B cell (primary cell): ENCODE measurements around the gene PAN2. TPM values are rescaled to one million over a fixed set of nuclear protein-coding genes. Genes with fewer than 3 reads are reported as not detected.

ENCODE experiments used
- ATAC-seq: fragments of 200-7000 bp; cut with Tn5 transposase; one replicate; pipeline ENCODE4 v1.10.0; 2021; ENCODE audit warnings: low read depth, mild to moderate bottlenecking, moderate number of reproducible peaks, moderate library complexity
- CTCF ChIA-PET: fragments of 350-600 bp; sonication (Branson Sonifier 250); formaldehyde crosslinking; loops from one replicate; lab custom pipeline; 2021; ENCODE audit warnings: antibody characterized with exemption, inconsistent platforms; lab: Charles Lee
- POLR2A ChIA-PET: fragments of 350-600 bp; sonication (Branson Sonifier 250); formaldehyde crosslinking; loops from one replicate; lab custom pipeline; 2021; ENCODE audit warnings: antibody characterized with exemption; lab: Charles Lee
- DNase-seq: peaks from one replicate; pipeline ENCODE4 v3.0.0; 2013
- H2AFZ ChIP-seq: 2 replicates; pipeline ENCODE4 v1.6.1; 2012; ENCODE audit warnings: mild to moderate bottlenecking, low read depth, low read length; ENCODE audit not compliant: insufficient read depth, poor library complexity, severe bottlenecking
- H3K27ac ChIP-seq, 2 donors: 1 replicate in 1 of 2; 2 replicates in 1 of 2; pipeline ENCODE4 v1.5.1; 2012 to 2013; ENCODE audit warnings: low read length in 2 of 2, mild to moderate bottlenecking in 2 of 2, moderate library complexity in 1 of 2
- H3K27me3 ChIP-seq, 4 experiments: fragments of 200-600 bp in 1 of 4; sonication (generic) in 1 of 4; replicated peaks in 1 of 4; 1 replicate in 2 of 4; 2 replicates in 2 of 4; pipeline versions ENCODE4 v1.6.1 to v1.7.0; 2013 to 2016; ENCODE audit warnings: low read length in 3 of 4, mild to moderate bottlenecking in 2 of 4, mixed read lengths in 1 of 4, moderate library complexity in 1 of 4; ENCODE audit not compliant: insufficient read depth in 4 of 4, control insufficient read depth in 3 of 4; ENCODE audit errors: control extremely low read depth in 1 of 4
- H3K36me3 ChIP-seq, 2 experiments: replicated peaks in 1 of 2; 1 replicate in 1 of 2; 2 replicates in 1 of 2; pipeline versions ENCODE4 v1.6.1 to v1.7.1; 2013; ENCODE audit warnings: low read length in 1 of 2; ENCODE audit not compliant: insufficient read depth in 2 of 2, control insufficient read depth in 1 of 2; ENCODE audit errors: control extremely low read depth in 1 of 2, extremely low read depth in 1 of 2
- H3K4me1 ChIP-seq, 2 donors: fragments of 200-600 bp in 1 of 2; sonication (generic) in 1 of 2; 1 replicate in 1 of 2; 2 replicates in 1 of 2; pipeline versions ENCODE4 v1.5.1 to v1.6.1; 2013 to 2017; ENCODE audit warnings: low read length in 2 of 2; ENCODE audit not compliant: control insufficient read depth in 2 of 2, insufficient read depth in 2 of 2
- H3K4me2 ChIP-seq: replicated peaks from 2 replicates; pipeline ENCODE3; 2012; ENCODE audit warnings: mild to moderate bottlenecking, low read depth, low read length; ENCODE audit not compliant: poor library complexity, severe bottlenecking
- H3K4me3 ChIP-seq, 5 experiments: fragments of 200-600 bp in 1 of 5; sonication (generic) in 1 of 5; 1 replicate in 3 of 5; 2 replicates in 2 of 5; pipeline versions ENCODE4 v1.5.1 to v1.7.0; 2011 to 2016; ENCODE audit warnings: low read length in 4 of 5, mild to moderate bottlenecking in 4 of 5, low read depth in 2 of 5, control low read depth in 1 of 5, moderate library complexity in 1 of 5; ENCODE audit not compliant: insufficient read depth in 1 of 5; ENCODE audit errors: control extremely low read depth in 1 of 5, extremely low read depth in 1 of 5
- H3K79me2 ChIP-seq: fragments of 200-600 bp; sonication (generic); one replicate; pipeline ENCODE4 v1.6.0; 2016; ENCODE audit warnings: low read length; ENCODE audit not compliant: control insufficient read depth, insufficient read depth
- H3K9ac ChIP-seq: fragments of 200-600 bp; sonication (generic); 2 replicates; pipeline ENCODE4 v1.6.1; 2017; ENCODE audit warnings: mild to moderate bottlenecking, low read length, moderate library complexity
- H3K9me3 ChIP-seq, 3 donors: one replicate each; pipeline versions ENCODE4 v1.6.1 to v1.7.1; 2013; ENCODE audit warnings: low read length in 2 of 3; ENCODE audit not compliant: control insufficient read depth in 2 of 3, insufficient read depth in 1 of 3; ENCODE audit errors: control extremely low read depth in 1 of 3
- H4K20me1 ChIP-seq: 2 replicates; pipeline ENCODE4 v1.6.0; 2012; ENCODE audit warnings: mild to moderate bottlenecking, low read length; ENCODE audit not compliant: insufficient read depth, control insufficient read depth, poor library complexity, severe bottlenecking
- H3K27ac Mint-ChIP-seq: one replicate; pipeline ENCODE4 v1.8.0; 2021; ENCODE audit warnings: mixed read lengths
- H3K27me3 Mint-ChIP-seq: one replicate; pipeline ENCODE4 v1.8.0; 2021; ENCODE audit warnings: mixed read lengths
- H3K4me1 Mint-ChIP-seq: one replicate; pipeline ENCODE4 v1.8.0; 2021; ENCODE audit warnings: mixed read lengths
- H3K4me3 Mint-ChIP-seq: one replicate; pipeline ENCODE4 v1.8.0; 2021; ENCODE audit warnings: mixed read lengths
- H3K9me3 Mint-ChIP-seq: one replicate; pipeline ENCODE4 v1.8.0; 2022; ENCODE audit warnings: mixed read lengths; ENCODE audit not compliant: insufficient read depth
- EZH2 ChIP-seq: IDR thresholded peaks from 2 replicates; pipeline ENCODE4 v1.6.1; 2012; ENCODE audit warnings: borderline replicate concordance, low read depth, mild to moderate bottlenecking, moderate library complexity, low read length; ENCODE audit not compliant: insufficient read depth, poor library complexity, severe bottlenecking
- WGBS: methylation state at CpG from one replicate; pipeline ENCODE4 v1.1.5; 2013; ENCODE audit warnings: missing lambda C conversion rate; ENCODE audit not compliant: insufficient coverage; 5-methylcytosine and 5-hydroxymethylcytosine counted together
- intact Hi-C: fragments of 100-400 bp; cut with micrococcal nuclease; formaldehyde crosslinking; loops from one replicate; pipeline ENCODE4 v1.10.0; 2022
- polyA plus RNA-seq: library from polyadenylated mRNA; depleted of rRNA; stranded (reverse); fragments of >200 nt; gene quantifications from 2 replicates; pipeline ENCODE4 v1.2.3, GENCODE V29; 2012
- total RNA-seq, 2 donors: library from RNA; stranded (reverse); fragments of 120-200 nt in 1 of 2; gene quantifications; 1 replicate in 1 of 2; 2 replicates in 1 of 2; pipeline versions ENCODE4 v1.2.3 to v1.2.4, GENCODE V29; 2013 to 2022
- TF ChIP-seq, protein P1 (sequence below): fragments of 200-600 bp; IDR thresholded peaks from one replicate; pipeline ENCODE4 v1.8.0; 2022; ENCODE audit warnings: antibody characterized with exemption, mild to moderate bottlenecking

Gene PAN2
- total and polyA plus RNA-seq, 2 donors (not counting 1 experiment from before 2014, with no cell fraction given), result 211 to 230 TPM

DNA sequence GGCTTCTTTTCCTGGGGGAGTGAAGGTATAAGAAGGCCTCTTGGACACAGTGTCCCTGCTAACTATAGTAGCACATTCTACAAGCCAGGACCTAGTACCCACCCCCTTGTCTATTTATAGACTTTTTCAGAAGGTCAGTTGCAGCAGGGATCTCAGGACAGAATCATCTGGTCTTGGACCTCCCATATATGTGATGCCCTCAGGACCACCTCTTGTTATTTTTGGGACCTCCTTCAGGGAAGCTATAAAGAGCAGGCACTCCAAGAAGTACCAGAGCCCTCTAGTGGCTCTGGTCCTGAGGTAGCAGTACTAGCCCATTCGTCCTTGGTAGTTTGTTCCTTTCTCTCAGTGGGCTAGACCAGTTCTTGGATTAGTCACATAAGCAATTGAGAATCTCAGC, 62.8 kb downstream of the PAN2 start:
- POLR2A ChIA-PET, result interaction anchor here (0.6 to 0.9 kb wide), 2 partner anchors 62 to 82 kb away, joined by 3 to 4 read pairs; partner anchors contain the start of gene SMARCC2
- Histone ChIP-seq H3K27ac (no peak overlapping the region), H4K20me1 (no peaks in the 10 kb centered on the region), H3K79me2 (no peaks in the 10 kb centered on the region), H3K4me1 (peaks cover 10 to 15% of the 10 kb centered on the region in 2 donors), H3K9ac (no peak overlapping the region), H3K9me3 (no peaks in the 10 kb centered on the region), H3K27me3 (no peaks in the 10 kb centered on the region), H3K4me2 (no peak overlapping the region), H3K4me3 (no peak overlapping the region), H2AFZ (no peak overlapping the region), H3K36me3 (peaks cover 16 to 53% of the 10 kb centered on the region in 2 experiments)
- Mint-ChIP-seq H3K9me3 (no peaks in the 10 kb centered on the region), H3K27me3 (no peaks in the 10 kb centered on the region), H3K4me1 (peaks cover 18% of the 10 kb centered on the region), H3K4me3 (no peak overlapping the region), H3K27ac (peak overlapping the region; percentile 17)
- TF ChIP-seq EZH2, result no peak
- TF ChIP-seq, protein P1, sequence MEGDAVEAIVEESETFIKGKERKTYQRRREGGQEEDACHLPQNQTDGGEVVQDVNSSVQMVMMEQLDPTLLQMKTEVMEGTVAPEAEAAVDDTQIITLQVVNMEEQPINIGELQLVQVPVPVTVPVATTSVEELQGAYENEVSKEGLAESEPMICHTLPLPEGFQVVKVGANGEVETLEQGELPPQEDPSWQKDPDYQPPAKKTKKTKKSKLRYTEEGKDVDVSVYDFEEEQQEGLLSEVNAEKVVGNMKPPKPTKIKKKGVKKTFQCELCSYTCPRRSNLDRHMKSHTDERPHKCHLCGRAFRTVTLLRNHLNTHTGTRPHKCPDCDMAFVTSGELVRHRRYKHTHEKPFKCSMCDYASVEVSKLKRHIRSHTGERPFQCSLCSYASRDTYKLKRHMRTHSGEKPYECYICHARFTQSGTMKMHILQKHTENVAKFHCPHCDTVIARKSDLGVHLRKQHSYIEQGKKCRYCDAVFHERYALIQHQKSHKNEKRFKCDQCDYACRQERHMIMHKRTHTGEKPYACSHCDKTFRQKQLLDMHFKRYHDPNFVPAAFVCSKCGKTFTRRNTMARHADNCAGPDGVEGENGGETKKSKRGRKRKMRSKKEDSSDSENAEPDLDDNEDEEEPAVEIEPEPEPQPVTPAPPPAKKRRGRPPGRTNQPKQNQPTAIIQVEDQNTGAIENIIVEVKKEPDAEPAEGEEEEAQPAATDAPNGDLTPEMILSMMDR, result no peak
- 17% methylated on average over 1 of the region's 1 CpG for WGBS
- no peak for ATAC-seq
- no peak for DNase-seq
- intact Hi-C loops, result no loop called here
- CTCF ChIA-PET, result interaction anchor here (0.6 to 1.0 kb wide), 3 partner anchors 79 to 532 kb away, joined by 3 read pairs; no protein-coding TSS in a partner anchor

DNA sequence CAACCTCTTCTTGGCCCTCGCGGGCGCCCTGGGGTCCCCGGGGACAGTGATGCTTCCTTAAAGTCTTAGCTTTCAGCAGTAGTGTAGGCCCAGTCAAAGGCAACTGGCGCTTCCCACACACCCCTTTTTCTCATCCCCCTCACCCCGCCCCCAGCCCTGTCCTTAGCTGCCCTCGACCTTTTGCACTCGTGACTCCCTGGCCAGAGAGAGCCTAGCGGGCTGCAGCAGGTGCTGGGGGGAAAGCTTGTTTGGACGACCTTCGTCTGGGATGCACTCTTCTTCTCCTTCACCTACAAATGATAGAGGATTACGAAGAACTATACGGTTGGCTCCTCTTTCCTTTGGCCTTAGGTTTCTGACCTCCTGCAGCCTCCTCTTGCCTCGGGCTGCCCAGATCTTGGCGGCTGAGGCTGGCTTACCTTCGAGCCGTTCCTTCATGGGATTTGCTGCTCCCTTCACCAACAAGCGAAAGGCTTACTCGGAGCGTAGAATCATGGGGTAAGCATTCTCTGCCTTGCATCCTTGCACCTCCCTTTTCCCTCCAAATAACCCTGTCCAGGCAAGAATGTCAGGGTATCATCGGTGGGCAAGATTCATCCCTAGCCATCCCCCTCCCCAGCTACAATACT, 66.2 kb downstream of the PAN2 start:
- TF ChIP-seq, protein P1, result no peak
- no peak for TF ChIP-seq EZH2
- no peaks in the 10 kb centered on the region for H3K79me2 ChIP-seq
- no peaks in the 10 kb centered on the region for H3K27me3 ChIP-seq
- ChIA-PET POLR2A (interaction anchor here (0.5 to 1.6 kb wide), 12 partner anchors 9 to 197 kb away, joined by 3 to 12 read pairs (median 5); partner anchors contain the start of genes ANKRD52, CNPY2, RNF41 and SMARCC2), CTCF (interaction anchor here (0.6 to 3.0 kb wide), 14 partner anchors 9 to 529 kb away, joined by 3 to 16 read pairs (median 4); partner anchors contain the start of genes ANKRD52, CNPY2, ESYT1 and RNF41)
- H3K27ac ChIP-seq, result peak overlapping the region; percentile 94
- peaks cover 10 to 15% of the 10 kb centered on the region in 2 donors for H3K4me1 ChIP-seq
- H3K9me3 Mint-ChIP-seq, result no peaks in the 10 kb centered on the region
- H3K9me3 ChIP-seq, result no peaks in the 10 kb centered on the region
- peaks cover 20% of the 10 kb centered on the region for H3K4me1 Mint-ChIP-seq
- peak overlapping the region; percentile 91 for H3K4me3 Mint-ChIP-seq
- H3K27ac Mint-ChIP-seq, result peak overlapping the region; percentile 95
- H3K36me3 ChIP-seq, result peaks cover 2 to 21% of the 10 kb centered on the region in 2 experiments
- ATAC-seq, result peak; percentile 23
- H3K9ac ChIP-seq, result peak overlapping the region; percentile 92
- H2AFZ ChIP-seq, result peak overlapping the region; percentile 96
- WGBS, result 38% methylated on average over 20 of the region's 21 CpGs
- H3K27me3 Mint-ChIP-seq, result no peaks in the 10 kb centered on the region
- H4K20me1 ChIP-seq, result no peaks in the 10 kb centered on the region
- peak overlapping the region; percentile 65 to 86 (median 75) for H3K4me3 ChIP-seq
- intact Hi-C loops, result loop anchor here (1.0 to 2.0 kb wide), 8 partner anchors 9 to 149 kb away; partner anchors contain the start of genes ANKRD52, CS, STAT2 and ZC3H10
- no peak for DNase-seq
- H3K4me2 ChIP-seq, result peak overlapping the region; percentile 87
